Fibroblast of skin of right biceps (primary cell): ENCODE results near the gene NCK1.

ENCODE experiments used
- DNase-seq: peaks from one replicate; pipeline ENCODE4 v3.0.0-alpha.2; 2013

NCK1 gene

GRCh38 chr3:136989781-136990524 is 127.9 kb downstream of the NCK1 start:
- no peak for DNase-seq

DNA sequence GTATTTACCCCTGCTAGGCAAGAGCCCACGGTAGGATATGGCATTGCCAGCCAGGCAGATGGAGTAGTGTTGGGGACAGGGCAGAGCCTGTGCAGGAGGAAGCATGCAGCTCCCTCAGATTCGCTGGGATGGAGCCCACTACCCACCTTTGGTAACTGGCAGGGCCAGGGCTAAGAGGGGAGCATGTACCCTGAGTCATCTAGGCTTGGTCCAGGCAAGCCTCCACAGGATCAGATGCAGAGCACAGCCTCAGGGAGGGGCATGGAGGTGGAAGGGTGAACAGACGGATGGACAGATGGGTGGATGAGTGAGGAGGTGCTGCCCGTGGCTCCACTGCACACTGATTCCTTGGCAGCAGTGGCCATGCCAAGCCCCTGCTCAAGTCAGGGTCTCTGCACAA is 128.8 kb downstream of the NCK1 start:
- DNase-seq: no peak

DNA sequence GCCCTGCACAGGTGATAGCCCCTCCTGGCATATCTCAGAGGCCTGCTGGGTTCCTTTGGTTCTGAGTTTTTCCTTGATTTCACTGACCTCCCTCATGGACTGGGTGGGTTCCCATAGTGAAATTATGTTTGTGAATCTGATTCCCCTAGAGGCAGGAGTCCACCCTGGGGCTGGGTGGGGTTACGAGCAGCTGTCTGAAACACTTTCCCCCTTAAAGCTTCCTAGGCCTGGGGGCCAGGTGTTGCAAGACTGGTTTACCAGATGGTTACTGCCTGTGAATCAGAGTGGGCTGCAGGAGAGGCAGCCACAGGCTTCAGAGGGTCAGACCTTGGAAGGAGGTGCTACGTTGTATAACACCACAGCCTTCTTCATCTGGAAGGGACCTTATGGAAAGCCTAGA is 130.1 kb downstream of the NCK1 start:
- no peak for DNase-seq

DNA sequence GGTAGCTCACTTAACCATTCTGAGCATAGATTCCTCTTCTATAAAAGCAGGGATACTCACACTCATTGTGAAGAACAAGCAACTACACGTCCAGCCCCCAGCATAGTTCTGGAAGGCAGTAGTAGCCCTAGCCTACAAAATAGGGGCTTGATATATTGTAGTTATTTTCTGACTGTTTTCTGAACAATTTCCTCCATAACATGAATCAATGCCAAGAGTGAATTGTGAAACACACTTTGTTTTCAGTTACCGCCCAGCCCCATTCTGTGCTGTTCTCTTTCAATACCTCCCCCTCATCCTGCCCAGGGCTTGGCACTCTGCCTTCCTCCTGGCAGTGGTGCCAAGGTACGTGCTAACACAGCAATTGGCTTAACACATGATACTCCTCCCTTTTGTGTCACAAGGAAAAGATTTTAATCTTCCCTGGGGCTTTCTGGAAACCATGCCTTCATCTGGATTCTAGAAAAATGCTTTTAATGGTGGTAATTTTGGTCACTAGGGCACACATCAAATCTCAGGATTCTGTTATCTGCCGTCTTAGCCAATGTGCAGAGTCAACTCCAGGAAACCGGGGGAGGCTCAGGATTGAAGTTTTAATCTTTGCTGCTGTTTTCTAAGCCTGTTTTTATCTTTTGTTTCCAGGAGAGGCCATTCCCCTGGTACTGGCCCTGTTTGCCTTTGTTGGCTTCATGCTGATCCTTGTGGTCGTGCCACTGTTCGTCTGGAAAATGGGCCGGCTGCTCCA is 132.9 kb downstream of the NCK1 start:
- DNase-seq: peak; percentile 77

- no peak for DNase-seq
Observed at GRCh38 chr3:136995652-136996051, 133.6 kb downstream of the NCK1 start.
